GM18502 (cell line): ENCODE data around the gene GRIP2.

Experiments
- ATAC-seq: cut with Tn5 transposase; IDR thresholded peaks from one replicate; pipeline ENCODE4 v1.9.1; 2021; ENCODE audit warnings: mild to moderate bottlenecking; ENCODE audit not compliant: unreplicated experiment, poor library complexity

GRIP2 gene

GRCh38 chr3:14562121-14562890, 22.2 kb upstream of the GRIP2 start:
- ATAC-seq = no peak

GRCh38 chr3:14561051-14561960, 21.2 kb upstream of the GRIP2 start:
- no peak for ATAC-seq

GRCh38 chr3:14560110-14560509, 20.0 kb upstream of the GRIP2 start:
- no peak for ATAC-seq

DNA sequence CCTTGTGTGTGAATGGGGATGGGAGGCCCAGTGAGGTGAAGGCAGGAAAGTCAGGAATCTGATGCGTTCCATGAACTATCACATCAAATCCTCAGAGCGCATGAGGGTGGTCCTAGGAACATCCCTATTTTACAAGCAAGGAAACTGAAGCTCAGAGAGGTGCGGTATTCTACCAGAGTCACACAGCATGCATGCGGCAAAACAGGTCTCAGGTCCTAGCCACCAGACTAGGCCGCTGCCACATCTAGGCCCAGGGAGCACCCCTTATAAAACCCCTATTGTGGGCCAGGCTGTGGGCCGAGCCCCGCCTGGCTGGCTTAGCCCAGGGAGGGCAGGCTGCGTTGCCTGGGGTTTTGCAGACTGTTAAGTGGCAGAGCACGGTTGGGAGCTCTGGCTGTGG, 17.9 kb upstream of the GRIP2 start:
- no peak for ATAC-seq

- ATAC-seq = no peak
Measured at GRCh38 chr3:14555835-14556234, 15.7 kb upstream of the GRIP2 start.

- no peak for ATAC-seq
Measured at GRCh38 chr3:14554715-14555114, 14.6 kb upstream of the GRIP2 start.

- ATAC-seq = no peak
Measured at GRCh38 chr3:14553871-14554270, 13.7 kb upstream of the GRIP2 start.

DNA sequence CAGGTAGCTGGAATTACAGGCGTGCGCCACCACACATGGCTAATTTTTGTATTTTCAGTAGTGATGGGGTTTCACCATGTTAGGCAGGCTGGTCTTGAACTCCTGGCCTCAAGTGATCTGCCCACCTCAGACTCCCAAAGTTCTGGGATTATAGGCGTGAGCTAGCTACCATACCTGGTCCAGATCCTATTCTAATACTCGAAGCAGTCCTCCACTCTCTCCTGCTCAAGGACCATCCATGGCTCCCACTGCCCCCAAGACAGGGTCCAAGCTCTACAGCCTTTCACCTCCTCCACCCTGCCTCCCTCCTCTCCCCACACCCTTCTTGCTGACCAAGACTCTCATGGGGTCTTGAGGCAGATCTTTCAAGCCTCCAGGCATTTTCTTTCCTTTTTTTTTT, 12.6 kb upstream of the GRIP2 start:
- ATAC-seq = no peak

- ATAC-seq = no peak
Measured at GRCh38 chr3:14552041-14552648, 12.0 kb upstream of the GRIP2 start.

- ATAC-seq = no peak
Measured at GRCh38 chr3:14550651-14551611, 10.8 kb upstream of the GRIP2 start.

DNA sequence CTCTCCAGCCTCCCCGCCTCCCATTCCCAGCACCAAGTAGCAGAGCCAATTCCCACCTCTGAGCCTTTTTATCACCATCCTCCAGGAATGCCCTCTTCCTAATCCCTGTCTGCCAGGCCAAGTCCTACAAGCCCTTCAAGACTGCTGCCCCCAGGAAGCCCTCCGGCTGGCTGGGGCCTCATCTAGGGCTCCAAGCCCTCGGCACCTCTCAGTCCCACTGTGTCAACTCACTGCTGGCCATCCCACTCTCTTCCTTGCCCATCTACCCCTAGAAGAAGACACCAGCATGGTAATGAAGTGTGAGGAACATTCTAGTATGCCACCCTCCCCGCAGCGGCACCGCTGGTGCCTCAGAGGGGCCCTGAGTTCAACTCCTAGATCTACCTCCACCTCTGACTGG, 10.0 kb upstream of the GRIP2 start:
- ATAC-seq = no peak

DNA sequence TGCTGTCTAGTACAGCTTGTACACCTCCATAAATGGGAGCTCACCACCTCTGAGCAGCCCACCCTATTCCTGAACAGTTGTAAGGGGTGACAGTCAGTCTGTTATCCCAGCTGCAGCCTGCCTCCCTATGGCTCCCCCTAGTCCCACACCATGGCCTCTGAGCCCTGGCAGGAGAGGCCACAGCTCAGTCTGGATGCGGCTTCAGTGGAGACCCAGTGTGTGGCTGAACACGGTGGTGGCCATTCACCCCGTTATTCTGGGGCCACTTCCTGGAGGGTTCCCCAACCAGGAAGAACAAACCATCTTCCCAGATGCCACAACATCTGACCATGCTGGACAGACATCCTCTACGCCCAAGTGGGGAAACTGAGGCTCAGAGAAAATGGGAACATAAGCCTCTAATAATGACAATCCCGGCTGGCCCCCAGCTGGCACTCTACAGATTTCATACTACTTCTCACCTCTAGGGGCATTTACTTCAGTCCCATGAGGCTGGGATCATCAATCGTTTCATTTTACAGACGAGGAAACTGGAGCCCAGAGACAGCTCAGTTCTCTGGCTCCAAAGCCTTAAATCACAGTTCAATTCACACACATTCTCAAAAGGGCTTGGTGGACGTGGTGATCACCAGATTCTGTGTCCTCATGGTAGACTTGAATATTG, 9.2 kb upstream of the GRIP2 start:
- ATAC-seq = no peak

DNA sequence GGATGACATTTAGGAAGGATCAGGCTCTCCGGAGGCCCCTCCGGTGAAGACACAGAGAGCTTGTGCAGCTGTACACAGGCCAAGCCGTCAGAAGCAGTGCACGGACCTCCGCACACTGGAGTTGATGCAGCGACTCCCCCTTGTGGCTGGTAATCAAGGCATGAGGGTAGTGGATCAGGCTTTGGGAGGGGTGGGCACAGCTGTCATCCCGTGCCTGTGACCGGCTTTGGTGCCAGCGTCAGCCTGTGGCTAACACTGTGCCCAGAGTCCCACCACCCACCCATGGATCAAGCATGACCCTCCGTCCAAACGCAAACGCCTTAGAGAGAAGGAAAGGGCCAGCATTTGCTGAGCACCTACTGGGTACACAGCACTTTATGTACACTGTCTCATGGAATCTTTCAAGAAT, 8.2 kb upstream of the GRIP2 start:
- ATAC-seq = no peak

- ATAC-seq = no peak
Measured at GRCh38 chr3:14547693-14548092, 7.6 kb upstream of the GRIP2 start.

- ATAC-seq = no peak
Measured at GRCh38 chr3:14546041-14546440, 5.9 kb upstream of the GRIP2 start.

DNA sequence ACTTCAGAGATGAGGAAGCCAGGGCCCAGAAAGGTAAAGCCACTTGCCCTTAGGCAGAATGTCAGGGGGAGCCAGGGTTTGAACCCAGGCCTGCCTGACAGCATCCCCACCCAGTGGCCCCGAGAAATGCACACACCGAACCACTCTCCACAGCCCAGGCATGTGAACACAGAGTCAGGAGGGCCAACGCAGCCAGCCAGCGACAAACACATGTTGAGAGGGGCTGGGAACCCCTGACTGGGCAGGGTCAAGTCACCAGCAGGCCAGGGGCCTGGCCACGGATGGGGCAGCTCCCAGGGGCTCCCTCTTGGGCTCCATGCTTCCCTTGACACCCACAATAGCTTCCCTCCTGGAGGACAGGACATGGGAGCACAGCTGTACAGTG, 5.1 kb upstream of the GRIP2 start:
- ATAC-seq = no peak

- ATAC-seq = no peak
Measured at GRCh38 chr3:14544282-14545250, 4.4 kb upstream of the GRIP2 start.

DNA sequence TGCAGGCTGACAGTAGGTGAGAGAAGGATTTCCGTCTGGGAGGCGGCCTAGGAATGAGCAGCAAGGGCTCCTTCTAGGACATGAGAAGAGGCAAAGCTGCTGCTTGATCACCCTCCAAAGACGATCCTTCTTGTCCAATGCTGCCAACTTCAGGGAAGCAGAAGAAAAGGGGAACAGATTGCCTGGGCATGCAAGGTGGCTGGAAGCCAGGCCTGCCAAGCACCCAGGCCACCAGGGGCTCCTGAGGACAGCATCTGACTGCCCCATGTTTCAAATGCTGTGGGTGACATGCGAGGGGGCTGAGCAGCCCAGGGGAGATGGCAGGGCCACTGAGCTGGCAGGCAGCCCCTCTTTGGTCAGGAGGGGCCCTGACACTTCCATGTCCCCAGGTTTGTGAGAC, 3.3 kb upstream of the GRIP2 start:
- no peak for ATAC-seq
